HG03139 (cell line): ENCODE data around the gene NSDHL.

ENCODE experiments used
- ATAC-seq: cut with Tn5 transposase; IDR thresholded peaks from one replicate; pipeline ENCODE4 v1.9.1; 2021; ENCODE audit not compliant: unreplicated experiment

NSDHL gene

GRCh38 chrX:152843852-152844251 lies 13.0 kb downstream of the NSDHL start:
- ATAC-seq = no peak

GRCh38 chrX:152844256-152844655 lies 13.4 kb downstream of the NSDHL start:
- no peak for ATAC-seq

- ATAC-seq = no peak
Measured at GRCh38 chrX:152845618-152846240, 14.9 kb downstream of the NSDHL start.

GRCh38 chrX:152847281-152847680 lies 16.4 kb downstream of the NSDHL start:
- no peak for ATAC-seq

- ATAC-seq = no peak
Measured at GRCh38 chrX:152850465-152850864, 19.6 kb downstream of the NSDHL start.

- ATAC-seq = no peak
Measured at GRCh38 chrX:152853986-152854385, 23.1 kb downstream of the NSDHL start.

- no peak for ATAC-seq
Measured at GRCh38 chrX:152861116-152861515, 30.3 kb downstream of the NSDHL start.

GRCh38 chrX:152861826-152862225 lies 31.0 kb downstream of the NSDHL start:
- ATAC-seq = no peak

GRCh38 chrX:152865232-152865920 lies 34.5 kb downstream of the NSDHL start:
- no peak for ATAC-seq

GRCh38 chrX:152866386-152866785 lies 35.5 kb downstream of the NSDHL start:
- ATAC-seq = no peak

- no peak for ATAC-seq
Measured at GRCh38 chrX:152869972-152870371, 39.1 kb downstream of the NSDHL start.

- no peak for ATAC-seq
Measured at GRCh38 chrX:152871260-152871659, 40.4 kb downstream of the NSDHL start.

GRCh38 chrX:152872522-152872921 lies 41.7 kb downstream of the NSDHL start:
- no peak for ATAC-seq

GRCh38 chrX:152873361-152873760 lies 42.5 kb downstream of the NSDHL start:
- ATAC-seq = no peak

- ATAC-seq = no peak
Measured at GRCh38 chrX:152876931-152877840, 46.3 kb downstream of the NSDHL start.

- no peak for ATAC-seq
Measured at GRCh38 chrX:152878976-152879755, 48.3 kb downstream of the NSDHL start.

- no peak for ATAC-seq
Measured at GRCh38 chrX:152881289-152881688, 50.4 kb downstream of the NSDHL start.

- no peak for ATAC-seq
Measured at GRCh38 chrX:152884171-152884570, 53.3 kb downstream of the NSDHL start.

- ATAC-seq = no peak
Measured at GRCh38 chrX:152886716-152887115, 55.9 kb downstream of the NSDHL start.

- ATAC-seq = no peak
Measured at GRCh38 chrX:152892499-152892898, 61.6 kb downstream of the NSDHL start.
